ENCODE results near the gene CALN1.

DNA sequence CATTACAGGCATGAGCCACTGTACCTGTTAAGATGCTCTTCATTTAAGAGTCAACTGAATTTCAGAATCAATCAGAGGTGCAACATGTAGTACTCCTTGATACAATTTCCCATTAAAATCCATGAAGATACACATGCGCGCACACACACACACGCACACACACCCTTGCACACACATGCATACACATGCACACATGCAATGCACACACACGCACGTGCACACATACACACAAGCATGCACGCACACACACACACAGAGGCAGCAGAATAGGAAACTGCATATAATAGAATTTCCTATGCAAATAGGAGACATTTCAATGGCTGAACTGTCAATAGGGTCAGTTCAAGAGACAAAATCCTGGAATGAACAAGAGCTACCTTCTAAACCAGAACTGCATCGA lies 192.6 kb downstream of the CALN1 start:
- TF ChIP-seq POLR2A (IDR thresholded peaks at IDR 0.05) (no peak), CTCF (IDR thresholded peaks at IDR 0.05) (no peak)
